ENCODE data around the gene PRR36. TPM values are rescaled to one million over a fixed set of nuclear protein-coding genes. Genes with fewer than 3 reads are reported as not detected.
"Not testable (repeated sequence)": the region's sequence is repeated elsewhere in the genome, so short reads cannot be mapped to it uniquely, and the experiment has no call there.

Gene PRR36
- total RNA-seq, 1 experiment from 2014 or later = 0.26 TPM

GRCh38 chr19:7894612-7895309 is 20.6 kb upstream of the PRR36 start:
- DNase-seq (ENCODE audit: unreplicated experiment) = peak; percentile 47
- peak overlapping the region; percentile 23 for H3K4me3 Mint-ChIP-seq (ENCODE audit: unreplicated experiment)
- ChIA-PET CTCF (interaction anchor here (1.3 kb wide), 1 partner anchor 25 kb away, joined by 3 read pairs; no protein-coding TSS in a partner anchor), POLR2A (interaction anchor here (0.7 kb wide), 1 partner anchor 34 kb away, joined by 3 read pairs; no protein-coding TSS in a partner anchor)
- intact Hi-C loops (cut with micrococcal nuclease) = no loop called here
- no peak for TF ChIP-seq CTCF (IDR thresholded peaks at IDR 0.05; ENCODE audit: unreplicated experiment)
- H3K27ac Mint-ChIP-seq (ENCODE audit: low read depth, unreplicated experiment) = peak overlapping the region; percentile 42
- no peaks in the 10 kb centered on the region for H3K9me3 Mint-ChIP-seq (ENCODE audit: unreplicated experiment)
- peaks cover 17% of the 10 kb centered on the region for H3K36me3 Mint-ChIP-seq (ENCODE audit: insufficient read depth, unreplicated experiment)
- BruUV-seq (replicated peaks) = no TSS peak
- H3K27me3 Mint-ChIP-seq (ENCODE audit: insufficient read depth, unreplicated experiment) = no peaks in the 10 kb centered on the region
- H3K4me1 Mint-ChIP-seq (ENCODE audit: insufficient read depth, unreplicated experiment) = peaks cover 12% of the 10 kb centered on the region

GRCh38 chr19:7893362-7894101 is 19.3 kb upstream of the PRR36 start:
- CTCF ChIA-PET = interaction anchor here (0.6 to 0.7 kb wide), 3 partner anchors 10 to 231 kb away, joined by 3 to 4 read pairs (median 3); partner anchors contain the start of gene MAP2K7
- intact Hi-C loops (cut with micrococcal nuclease); BruUV-seq (replicated peaks); H3K9me3 Mint-ChIP-seq (ENCODE audit: unreplicated experiment); H3K4me3 Mint-ChIP-seq (ENCODE audit: unreplicated experiment); H3K27me3 Mint-ChIP-seq (ENCODE audit: insufficient read depth, unreplicated experiment): not testable (repeated sequence)
- peak; percentile 71 for DNase-seq (ENCODE audit: unreplicated experiment)
- H3K36me3 Mint-ChIP-seq (ENCODE audit: insufficient read depth, unreplicated experiment) = peaks cover 11% of the 10 kb centered on the region
- peaks cover 12% of the 10 kb centered on the region for H3K4me1 Mint-ChIP-seq (ENCODE audit: insufficient read depth, unreplicated experiment)
- peak overlapping the region; percentile 39 for H3K27ac Mint-ChIP-seq (ENCODE audit: low read depth, unreplicated experiment)
- POLR2A ChIA-PET = interaction anchor here (1.7 kb wide), 1 partner anchor 24 kb away, joined by 5 read pairs; no protein-coding TSS in a partner anchor

GRCh38 chr19:7888826-7889217 is 14.6 kb upstream of the PRR36 start:
- Mint-ChIP-seq H3K9me3 (ENCODE audit: unreplicated experiment) (no peaks in the 10 kb centered on the region), H3K36me3 (ENCODE audit: insufficient read depth, unreplicated experiment) (no peaks in the 10 kb centered on the region), H3K27me3 (ENCODE audit: insufficient read depth, unreplicated experiment) (no peaks in the 10 kb centered on the region), H3K4me3 (ENCODE audit: unreplicated experiment) (peak overlapping the region; percentile 72), H3K4me1 (ENCODE audit: insufficient read depth, unreplicated experiment) (peaks cover 6% of the 10 kb centered on the region), H3K27ac (ENCODE audit: low read depth, unreplicated experiment) (no peak overlapping the region)
- intact Hi-C loops (cut with micrococcal nuclease) = no loop called here
- BruUV-seq (replicated peaks) = TSS peak; percentile 75
- ChIA-PET POLR2A (interaction anchor here (0.7 to 4.1 kb wide), 6 partner anchors 8 to 40 kb away, joined by 3 to 53 read pairs (median 7); partner anchors contain the start of gene MAP2K7), CTCF (interaction anchor here (0.5 to 2.1 kb wide), 5 partner anchors 15 to 362 kb away, joined by 3 to 8 read pairs (median 3); partner anchors contain the start of gene MAP2K7)
- TF ChIP-seq CTCF (IDR thresholded peaks at IDR 0.05; ENCODE audit: unreplicated experiment) = no peak
- no peak for DNase-seq (ENCODE audit: unreplicated experiment)

GRCh38 chr19:7888145-7888825 is 14.1 kb upstream of the PRR36 start, which contains the start of gene LRRC8E:
LRRC8E (plus strand) TSS chr19:7888510; CDS start chr19:7895604, 7,094 bp downstream.
- Mint-ChIP-seq H3K27me3 (ENCODE audit: insufficient read depth, unreplicated experiment) (no peaks in the 10 kb centered on the region), H3K4me1 (ENCODE audit: insufficient read depth, unreplicated experiment) (peaks cover 6% of the 10 kb centered on the region), H3K27ac (ENCODE audit: low read depth, unreplicated experiment) (no peak within 1 kb of the TSS), H3K4me3 (ENCODE audit: unreplicated experiment) (peak within 1 kb of the TSS; percentile 72), H3K36me3 (ENCODE audit: insufficient read depth, unreplicated experiment) (no peaks in the 10 kb centered on the region), H3K9me3 (ENCODE audit: unreplicated experiment) (no peaks in the 10 kb centered on the region)
- ChIA-PET CTCF (interaction anchor here (0.5 to 2.1 kb wide), 5 partner anchors 16 to 337 kb away, joined by 3 to 8 read pairs (median 3); partner anchors contain the start of gene MAP2K7), POLR2A (interaction anchor here (0.6 to 4.1 kb wide), 8 partner anchors 9 to 41 kb away, joined by 3 to 53 read pairs (median 6); partner anchors contain the start of gene MAP2K7)
- DNase-seq (ENCODE audit: unreplicated experiment) = peak; percentile 83
- no TSS peak for BruUV-seq (replicated peaks)
- intact Hi-C loops (cut with micrococcal nuclease) = no loop called here
- no peak for TF ChIP-seq CTCF (IDR thresholded peaks at IDR 0.05; ENCODE audit: unreplicated experiment)
